Measurements from ENCODE around the gene TSFM. TPM values are rescaled to one million over a fixed set of nuclear protein-coding genes. Genes with fewer than 3 reads are reported as not detected.

TSFM gene
- 17.2 TPM for total RNA-seq

DNA sequence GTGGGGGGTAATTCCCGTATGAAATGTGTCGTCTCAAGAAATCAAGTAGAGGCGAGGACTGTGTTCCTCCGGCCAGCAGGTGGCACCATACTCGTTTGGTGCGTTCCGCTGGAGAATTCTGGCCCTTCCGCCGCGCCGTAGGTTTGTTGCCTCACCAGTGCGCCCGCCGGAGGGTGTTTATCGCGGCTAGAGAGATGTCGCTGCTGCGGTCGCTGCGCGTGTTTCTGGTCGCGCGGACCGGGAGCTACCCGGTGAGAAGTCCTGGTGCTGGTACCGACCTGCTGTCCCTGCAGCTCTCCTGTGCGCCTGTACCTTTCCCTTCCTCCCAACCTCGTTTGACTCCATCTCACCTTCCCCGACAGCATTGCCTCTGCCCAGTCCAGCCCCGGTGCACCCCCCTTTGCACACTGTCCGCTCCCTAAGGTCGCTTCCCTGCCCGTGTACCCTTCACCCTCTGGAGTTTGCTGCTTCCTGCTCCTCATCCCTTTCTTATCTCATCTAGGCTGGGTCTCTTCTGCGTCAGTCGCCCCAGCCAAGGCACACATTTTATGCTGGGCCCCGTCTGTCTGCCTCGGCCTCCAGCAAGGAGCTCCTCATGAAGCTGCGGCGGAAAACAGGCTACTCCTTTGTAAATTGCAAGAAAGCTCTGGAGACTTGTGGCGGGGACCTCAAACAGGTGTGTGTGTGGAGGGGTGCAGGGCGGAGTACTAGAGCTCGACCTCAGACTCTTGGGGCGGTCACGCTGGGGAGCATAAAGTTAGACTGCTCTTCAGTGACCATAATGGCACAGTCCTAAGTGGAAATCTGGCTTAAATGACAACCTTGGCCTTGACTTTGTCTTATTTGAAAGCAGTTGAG lies at the start of gene TSFM:
Gene TSFM (plus strand): TSS at position 180 of the 858 bp plus-strand sequence. CDS start 15 bp downstream, at position 195.
- H3K4me3 ChIP-seq (ENCODE audit: low read length): peak within 1 kb of the TSS; percentile 83
- H3K9me3 ChIP-seq (ENCODE audit: low read depth, low read length): no peaks in the 10 kb centered on the region
- H3K27me3 ChIP-seq (ENCODE audit: insufficient read depth, low read length): no peaks in the 10 kb centered on the region
- H3K4me1 ChIP-seq (ENCODE audit: insufficient read depth, low read length): peaks cover 39% of the 10 kb centered on the region

DNA sequence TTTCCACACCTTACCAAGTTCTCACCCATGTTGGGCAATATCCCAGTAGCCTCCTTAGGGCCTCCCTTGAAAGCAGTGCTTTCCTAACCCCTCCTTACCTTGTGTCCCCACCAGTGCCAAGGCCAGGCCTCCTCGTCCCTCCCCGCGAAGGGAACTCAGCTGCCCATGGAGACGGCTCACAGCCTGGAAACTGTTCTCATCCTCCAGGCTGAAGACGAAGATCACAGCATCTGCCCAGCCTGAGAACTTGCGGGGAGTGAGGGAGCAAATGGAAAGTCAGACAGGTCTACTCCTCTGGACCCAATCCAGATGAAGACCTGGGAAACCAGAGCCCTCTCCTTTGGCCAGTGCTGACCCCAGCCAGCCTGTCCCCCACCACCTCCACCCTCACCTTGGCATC lies 48.7 kb upstream of the TSFM start:
- H3K4me1 ChIP-seq (ENCODE audit: insufficient read depth, low read length): peaks cover under 1% of the 10 kb centered on the region
- no peak overlapping the region for H3K4me3 ChIP-seq (ENCODE audit: low read length)
- no peaks in the 10 kb centered on the region for H3K27me3 ChIP-seq (ENCODE audit: insufficient read depth, low read length)
- no peaks in the 10 kb centered on the region for H3K9me3 ChIP-seq (ENCODE audit: low read depth, low read length)

DNA sequence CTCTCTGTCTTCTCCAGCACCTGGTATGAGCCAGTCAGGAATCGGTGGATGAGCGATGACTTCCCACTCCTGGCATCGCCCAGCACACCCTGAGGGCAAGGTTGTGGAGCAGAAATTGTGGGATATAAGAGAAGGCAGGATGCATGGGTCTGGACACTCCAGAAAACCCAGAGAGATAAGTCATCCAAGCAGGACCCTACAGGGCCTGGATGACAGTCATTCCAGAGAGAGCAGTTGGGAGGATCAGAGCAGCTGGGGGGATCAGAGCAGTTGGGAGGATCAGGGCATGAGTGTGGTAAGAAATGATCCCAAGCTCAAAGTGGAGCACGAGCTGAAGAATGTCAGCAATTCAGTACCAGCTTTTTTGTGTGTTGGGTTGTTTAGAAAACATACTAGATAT lies 48.0 kb upstream of the TSFM start:
- H3K4me3 ChIP-seq (ENCODE audit: low read length): no peak overlapping the region
- H3K9me3 ChIP-seq (ENCODE audit: low read depth, low read length): no peaks in the 10 kb centered on the region
- H3K27me3 ChIP-seq (ENCODE audit: insufficient read depth, low read length): no peaks in the 10 kb centered on the region
- peaks cover 7% of the 10 kb centered on the region for H3K4me1 ChIP-seq (ENCODE audit: insufficient read depth, low read length)

DNA sequence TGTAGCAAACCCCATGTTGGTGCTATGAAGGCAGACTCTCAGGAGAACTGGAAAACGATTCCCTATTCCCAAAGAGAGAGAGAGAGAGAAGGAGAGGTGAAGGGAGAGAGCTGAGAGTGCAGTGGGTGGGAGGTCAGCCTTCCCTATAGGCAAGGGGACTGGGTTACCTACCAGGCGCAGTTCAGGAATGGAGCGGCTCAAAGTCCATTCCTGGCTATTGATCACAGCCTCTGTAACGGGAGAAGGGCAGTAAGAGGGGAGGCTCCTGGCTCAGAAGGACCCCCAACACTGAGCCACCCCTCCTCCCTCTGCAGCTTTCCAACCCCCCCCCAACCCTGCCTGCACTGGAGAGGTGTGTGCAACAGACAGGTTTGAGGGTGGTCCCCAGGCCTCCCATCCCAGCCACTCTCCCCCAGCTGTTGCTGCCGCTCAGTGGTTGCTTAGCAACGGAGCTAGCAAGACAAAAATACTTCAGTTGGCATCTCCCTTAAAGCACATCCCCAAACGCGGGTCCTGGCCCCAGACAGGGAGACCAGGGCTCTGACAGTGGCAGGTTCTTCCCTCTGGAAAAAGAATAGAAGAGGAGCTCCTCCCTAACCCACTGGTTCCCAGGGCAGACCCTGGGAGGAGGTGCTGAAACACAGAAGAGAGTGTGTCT lies 47.3 kb upstream of the TSFM start:
- Histone ChIP-seq H3K27me3 (ENCODE audit: insufficient read depth, low read length) (no peaks in the 10 kb centered on the region), H3K4me1 (ENCODE audit: insufficient read depth, low read length) (peaks cover 15% of the 10 kb centered on the region), H3K9me3 (ENCODE audit: low read depth, low read length) (no peaks in the 10 kb centered on the region), H3K4me3 (ENCODE audit: low read length) (no peak overlapping the region)

DNA sequence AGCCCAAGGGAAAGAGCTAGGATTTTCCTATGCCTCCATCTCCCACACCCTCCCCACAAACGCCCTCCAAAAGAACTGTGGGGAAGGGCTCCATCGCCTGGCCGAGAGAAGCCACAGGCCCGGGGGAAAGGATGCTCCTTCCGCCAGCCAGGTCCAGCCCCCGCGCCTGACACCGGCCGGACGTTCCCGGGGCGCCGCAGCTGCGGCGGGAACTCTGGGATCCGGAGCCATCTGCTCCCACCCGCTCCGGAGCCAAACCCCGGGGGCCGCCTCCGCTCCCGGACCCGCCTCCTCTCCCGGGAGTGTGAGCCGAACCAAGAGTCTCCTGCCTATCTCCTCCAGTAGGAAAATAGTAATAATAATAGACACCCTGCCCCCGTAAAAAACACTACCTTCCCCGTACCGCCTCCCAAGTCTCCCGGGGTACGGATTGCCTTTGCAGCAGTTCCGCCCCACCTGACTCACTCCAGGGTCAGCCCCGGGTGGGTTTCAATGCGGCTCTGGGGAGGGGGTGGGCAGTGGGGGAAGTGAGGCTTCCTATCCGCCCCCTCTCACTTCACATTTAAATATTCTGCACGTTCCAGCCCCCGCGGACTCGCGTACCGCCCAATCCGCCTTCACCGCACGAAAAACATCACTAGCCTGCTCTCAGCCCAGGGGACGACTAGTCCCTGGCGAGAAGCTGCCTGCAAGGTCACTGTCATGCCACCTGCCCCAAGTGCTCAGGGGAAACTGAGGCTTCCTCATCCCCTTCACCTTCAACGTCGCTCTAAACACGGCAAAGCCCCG lies 46.4 kb upstream of the TSFM start:
- Histone ChIP-seq H3K27me3 (ENCODE audit: insufficient read depth, low read length) (no peaks in the 10 kb centered on the region), H3K4me3 (ENCODE audit: low read length) (no peak overlapping the region), H3K9me3 (ENCODE audit: low read depth, low read length) (no peaks in the 10 kb centered on the region), H3K4me1 (ENCODE audit: insufficient read depth, low read length) (peaks cover 23% of the 10 kb centered on the region)

DNA sequence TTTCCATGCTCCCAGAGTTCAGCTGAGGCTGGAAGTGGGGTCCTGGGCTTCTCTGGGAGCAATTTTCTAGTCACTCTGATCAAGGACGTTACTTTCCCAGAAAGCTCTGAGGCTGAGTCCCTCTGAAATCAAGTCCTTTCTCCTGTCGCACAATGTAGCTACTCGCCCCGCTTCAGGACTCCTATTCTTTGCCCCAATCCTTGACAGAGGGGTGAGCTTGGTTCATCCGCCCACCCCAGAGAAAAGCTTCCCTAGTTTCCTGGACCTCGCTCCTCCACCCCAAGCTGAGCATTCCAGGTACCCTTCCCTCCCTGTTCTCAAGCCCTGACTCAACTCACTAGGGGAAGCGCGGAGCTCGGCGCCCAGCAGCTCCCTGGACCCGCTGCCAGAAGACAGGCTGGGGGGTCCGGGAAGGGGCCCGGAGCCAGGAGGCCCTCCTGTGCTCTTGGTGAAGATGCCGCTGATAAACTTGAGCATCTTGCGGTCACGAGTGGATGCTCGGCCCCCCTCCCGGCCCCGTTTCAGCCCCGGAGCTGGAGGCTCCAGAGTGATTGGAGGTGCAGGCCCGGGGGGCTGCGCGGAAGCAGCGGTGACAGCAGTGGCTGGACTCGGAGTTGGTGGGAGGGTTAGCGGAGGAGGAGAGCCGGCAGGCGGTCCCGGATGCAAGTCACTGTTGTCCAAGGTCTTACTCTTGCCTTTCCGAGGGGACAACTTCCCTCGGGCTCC lies 45.7 kb upstream of the TSFM start:
- no peaks in the 10 kb centered on the region for H3K27me3 ChIP-seq (ENCODE audit: insufficient read depth, low read length)
- no peak overlapping the region for H3K4me3 ChIP-seq (ENCODE audit: low read length)
- peaks cover 30% of the 10 kb centered on the region for H3K4me1 ChIP-seq (ENCODE audit: insufficient read depth, low read length)
- H3K9me3 ChIP-seq (ENCODE audit: low read depth, low read length): no peaks in the 10 kb centered on the region

DNA sequence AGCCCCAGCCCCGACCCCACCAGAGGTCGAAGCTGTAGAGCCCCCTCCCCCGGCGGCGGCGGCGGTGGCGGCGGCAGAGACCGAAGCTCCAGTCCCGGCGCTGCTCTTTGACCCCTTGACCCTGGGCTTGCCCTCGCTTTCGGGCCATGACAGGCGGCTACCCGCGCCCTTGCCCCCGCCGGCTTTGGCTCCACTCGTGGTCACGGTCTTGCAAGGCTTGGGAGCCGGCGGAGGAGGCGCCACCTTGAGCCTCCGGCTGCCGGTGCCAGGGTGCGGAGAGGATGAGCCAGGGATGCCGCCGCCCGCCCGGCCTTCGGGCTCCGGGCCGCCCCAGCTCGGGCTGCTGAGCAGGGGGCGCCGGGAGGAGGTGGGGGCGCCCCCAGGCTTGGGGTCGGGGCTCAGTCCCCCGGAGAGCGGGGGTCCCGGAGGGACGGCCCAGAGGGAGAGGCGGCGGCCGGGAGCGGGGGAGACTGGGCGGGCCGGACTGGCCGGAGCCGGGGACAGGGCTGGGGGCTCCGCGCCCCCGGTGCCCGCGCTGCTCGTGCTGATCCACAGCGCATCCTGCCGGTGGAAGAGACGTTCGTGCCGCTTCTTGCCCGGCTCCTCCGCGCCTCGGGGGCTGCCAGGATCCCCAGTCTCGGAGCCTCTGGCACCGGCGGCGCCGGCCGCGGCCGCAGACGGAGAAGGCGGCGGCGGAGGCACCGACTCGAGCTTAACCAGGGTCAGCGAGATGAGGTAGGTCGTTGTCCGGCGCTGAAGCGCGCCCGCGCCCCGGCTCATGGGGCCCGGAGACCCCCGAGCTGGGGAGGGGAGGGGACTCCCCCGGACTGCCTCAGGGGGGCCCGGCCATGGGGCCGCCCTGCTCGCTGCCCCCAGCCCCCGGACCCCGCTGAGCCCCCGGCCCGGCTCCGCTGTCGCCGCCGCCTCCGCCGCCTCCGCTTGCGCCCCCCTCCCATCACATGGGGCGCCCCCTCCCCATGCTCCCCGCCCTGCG lies 44.8 kb upstream of the TSFM start:
- peaks cover 38% of the 10 kb centered on the region for H3K4me1 ChIP-seq (ENCODE audit: insufficient read depth, low read length)

DNA sequence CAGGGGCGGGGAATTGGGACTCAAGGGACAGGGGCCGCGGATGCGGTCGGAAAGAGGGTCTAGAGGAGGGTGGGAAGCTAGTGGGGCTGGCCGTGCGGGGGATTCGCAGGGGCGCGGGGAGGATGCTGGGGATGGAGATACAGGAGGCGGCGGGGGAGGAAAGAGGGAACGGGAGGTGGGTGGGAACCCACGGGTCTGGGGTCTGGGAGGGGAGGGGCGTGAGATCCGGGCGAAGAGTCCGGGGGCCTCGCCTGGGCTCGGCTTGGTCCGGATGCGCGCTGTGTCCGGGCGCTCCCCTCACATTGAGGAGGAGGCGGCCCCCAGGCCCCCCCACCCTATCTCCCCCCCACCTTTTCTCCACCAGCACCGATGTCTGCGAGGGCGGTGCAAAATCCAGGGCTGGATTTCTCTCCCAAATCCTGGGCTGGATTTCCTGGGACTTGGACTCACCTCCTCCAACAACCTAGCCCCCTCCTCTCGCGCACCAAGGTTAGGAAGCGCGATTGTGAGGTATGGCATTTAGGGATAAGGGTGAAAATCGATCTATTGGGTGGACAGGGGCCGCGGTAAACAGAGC lies 43.8 kb upstream of the TSFM start, which contains the start of gene AGAP2:
Gene AGAP2 (minus strand): TSS at position 82 of the 577 bp plus-strand sequence. CDS start 496 bp downstream, outside the sequence.
- no peaks in the 10 kb centered on the region for H3K9me3 ChIP-seq (ENCODE audit: low read depth, low read length)
- H3K4me3 ChIP-seq (ENCODE audit: low read length): no peak within 1 kb of the TSS
- H3K4me1 ChIP-seq (ENCODE audit: insufficient read depth, low read length): peaks cover 38% of the 10 kb centered on the region
- no peaks in the 10 kb centered on the region for H3K27me3 ChIP-seq (ENCODE audit: insufficient read depth, low read length)

More for the DNA sequence above, 44.8 kb upstream of the TSFM start:
- Histone ChIP-seq H3K4me3 (ENCODE audit: low read length) (no peak overlapping the region), H3K27me3 (ENCODE audit: insufficient read depth, low read length) (no peaks in the 10 kb centered on the region), H3K9me3 (ENCODE audit: low read depth, low read length) (no peaks in the 10 kb centered on the region)

DNA sequence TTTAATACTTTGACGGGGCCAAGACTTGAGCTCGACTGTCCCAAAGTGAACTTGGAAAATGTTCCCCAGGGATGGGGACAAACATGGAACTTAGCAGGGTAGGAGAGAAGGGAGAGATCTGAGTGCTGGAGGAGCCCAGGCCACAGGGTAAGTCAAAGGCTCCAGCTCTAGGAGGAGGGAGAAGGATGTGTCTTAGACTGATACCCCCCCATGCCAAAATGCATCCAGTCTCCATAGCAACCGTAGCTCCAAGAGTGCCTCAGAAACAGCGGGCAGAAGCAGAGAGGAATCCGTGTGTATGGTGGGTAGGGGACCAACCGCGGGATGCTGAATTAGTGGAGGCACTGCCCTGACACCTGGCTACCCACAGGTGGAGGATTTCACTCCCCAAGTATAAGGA lies 43.2 kb upstream of the TSFM start:
- Histone ChIP-seq H3K9me3 (ENCODE audit: low read depth, low read length) (no peaks in the 10 kb centered on the region), H3K27me3 (ENCODE audit: insufficient read depth, low read length) (no peaks in the 10 kb centered on the region), H3K4me1 (ENCODE audit: insufficient read depth, low read length) (peaks cover 44% of the 10 kb centered on the region), H3K4me3 (ENCODE audit: low read length) (no peak overlapping the region)

DNA sequence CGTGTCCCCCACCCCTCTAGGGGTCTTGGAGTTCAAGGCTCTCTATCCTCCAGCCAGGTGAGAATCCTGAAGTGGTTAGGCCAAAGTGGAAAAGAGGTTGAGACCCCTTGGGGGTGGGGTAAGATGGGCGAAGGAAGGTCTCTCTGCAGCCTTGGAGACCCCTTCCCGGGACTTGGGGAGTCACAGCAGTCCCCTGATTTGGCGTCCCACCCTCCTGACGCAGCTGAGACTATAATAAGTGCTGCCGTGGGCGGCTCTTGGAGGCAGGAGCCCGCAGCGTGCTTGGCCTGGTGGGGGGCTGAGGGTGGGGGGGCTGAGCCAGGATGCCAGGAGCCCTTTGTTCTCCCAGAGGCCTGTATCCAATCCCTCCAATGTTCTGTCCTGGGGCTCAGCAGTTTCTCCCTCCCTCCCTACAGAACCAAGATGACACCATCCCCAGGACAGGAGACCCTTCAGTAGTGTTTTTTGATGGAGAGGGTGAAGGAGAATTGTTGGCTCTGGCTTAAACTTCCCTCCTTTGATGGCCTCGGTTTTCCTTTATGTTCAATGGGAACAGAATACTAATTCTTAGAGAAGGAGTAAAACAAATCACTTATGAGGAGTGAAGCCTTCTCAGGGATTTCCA lies 42.6 kb upstream of the TSFM start:
- H3K4me3 ChIP-seq (ENCODE audit: low read length): no peak overlapping the region
- no peaks in the 10 kb centered on the region for H3K9me3 ChIP-seq (ENCODE audit: low read depth, low read length)
- no peaks in the 10 kb centered on the region for H3K27me3 ChIP-seq (ENCODE audit: insufficient read depth, low read length)
- H3K4me1 ChIP-seq (ENCODE audit: insufficient read depth, low read length): peaks cover 45% of the 10 kb centered on the region

DNA sequence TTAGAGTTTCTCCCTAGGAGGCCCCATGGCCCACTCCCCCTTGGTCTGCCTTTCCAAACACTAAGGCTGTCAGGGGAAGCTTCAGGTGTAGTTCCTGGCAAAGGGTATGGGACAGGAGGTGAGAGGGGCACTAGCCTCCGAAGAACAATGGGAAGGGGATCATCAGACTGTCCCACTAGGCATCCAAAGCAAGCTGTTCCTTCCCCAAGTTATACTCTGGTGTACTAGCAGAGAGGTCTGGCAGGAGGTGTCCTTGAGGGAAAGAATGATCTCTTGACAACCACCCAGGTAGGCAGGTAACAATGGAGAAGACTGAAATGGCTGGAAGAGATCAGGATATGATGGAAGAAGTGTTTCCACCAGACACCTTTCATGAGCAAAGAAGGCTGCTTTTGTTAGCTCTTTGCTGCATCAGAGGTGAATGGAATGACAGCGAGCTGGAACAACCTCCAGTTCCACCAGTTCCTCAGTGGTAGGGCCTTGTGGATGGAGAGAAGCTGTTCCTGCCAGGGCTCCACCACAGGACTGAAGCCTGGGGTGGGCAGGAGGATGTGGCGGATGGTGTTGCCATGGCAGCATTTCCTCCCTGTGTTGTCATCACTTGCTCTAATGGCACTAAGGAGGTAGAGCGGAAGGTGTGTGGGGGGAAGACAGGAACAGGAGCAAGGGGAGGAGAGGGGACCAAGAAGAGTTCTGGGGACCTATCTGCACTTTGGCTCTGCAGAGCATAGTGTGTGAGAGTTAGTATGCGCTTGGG lies 41.8 kb upstream of the TSFM start:
- Histone ChIP-seq H3K27me3 (ENCODE audit: insufficient read depth, low read length) (no peaks in the 10 kb centered on the region), H3K9me3 (ENCODE audit: low read depth, low read length) (no peaks in the 10 kb centered on the region), H3K4me3 (ENCODE audit: low read length) (peak overlapping the region; percentile 59), H3K4me1 (ENCODE audit: insufficient read depth, low read length) (peaks cover 53% of the 10 kb centered on the region)

DNA sequence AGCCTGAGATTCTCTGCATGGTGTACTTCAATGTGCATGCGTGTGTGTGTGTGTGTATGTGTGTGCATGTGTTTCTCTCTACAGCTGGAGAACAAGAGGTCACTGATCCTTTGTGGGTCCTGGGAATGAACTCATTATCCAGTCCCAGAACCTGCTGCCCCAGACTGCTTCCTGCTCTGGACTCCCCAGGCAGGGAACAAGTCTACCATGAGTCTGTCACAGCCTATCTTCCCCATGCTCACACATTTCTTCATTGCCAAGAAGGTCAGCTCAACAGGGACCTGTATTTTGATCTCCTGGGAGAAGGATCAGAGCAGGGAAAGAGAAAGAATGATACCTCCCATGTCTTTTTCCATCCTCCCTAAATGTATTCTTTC lies 41.2 kb upstream of the TSFM start:
- H3K4me3 ChIP-seq (ENCODE audit: low read length): peak overlapping the region; percentile 59
- H3K4me1 ChIP-seq (ENCODE audit: insufficient read depth, low read length): peaks cover 58% of the 10 kb centered on the region
- no peaks in the 10 kb centered on the region for H3K9me3 ChIP-seq (ENCODE audit: low read depth, low read length)
- H3K27me3 ChIP-seq (ENCODE audit: insufficient read depth, low read length): no peaks in the 10 kb centered on the region
